GM13977 (cell line): ENCODE measurements around the gene YWHAH.

Source experiments
- DNase-seq: peaks from one replicate; pipeline ENCODE4 v3.0.0; 2012; ENCODE audit warnings: low spot score
- CTCF ChIP-seq: IDR thresholded peaks from 2 replicates; pipeline ENCODE4 v1.5.1; 2012; ENCODE audit warnings: mild to moderate bottlenecking, control low read depth; ENCODE audit not compliant: insufficient read depth; ENCODE audit errors: extremely low read depth, missing control alignments
- in situ Hi-C: fragments of 300-500 bp; cut with MboI; formaldehyde crosslinking; loops from one replicate; pipeline ENCODE4 v1.12.0; 2022; ENCODE audit warnings: low sequenced_read_pairs, low pct_unique_long_range_greater_than_20kb, mixed read lengths, inconsistent platforms; ENCODE audit not compliant: unreplicated experiment

The YWHAH gene

DNA sequence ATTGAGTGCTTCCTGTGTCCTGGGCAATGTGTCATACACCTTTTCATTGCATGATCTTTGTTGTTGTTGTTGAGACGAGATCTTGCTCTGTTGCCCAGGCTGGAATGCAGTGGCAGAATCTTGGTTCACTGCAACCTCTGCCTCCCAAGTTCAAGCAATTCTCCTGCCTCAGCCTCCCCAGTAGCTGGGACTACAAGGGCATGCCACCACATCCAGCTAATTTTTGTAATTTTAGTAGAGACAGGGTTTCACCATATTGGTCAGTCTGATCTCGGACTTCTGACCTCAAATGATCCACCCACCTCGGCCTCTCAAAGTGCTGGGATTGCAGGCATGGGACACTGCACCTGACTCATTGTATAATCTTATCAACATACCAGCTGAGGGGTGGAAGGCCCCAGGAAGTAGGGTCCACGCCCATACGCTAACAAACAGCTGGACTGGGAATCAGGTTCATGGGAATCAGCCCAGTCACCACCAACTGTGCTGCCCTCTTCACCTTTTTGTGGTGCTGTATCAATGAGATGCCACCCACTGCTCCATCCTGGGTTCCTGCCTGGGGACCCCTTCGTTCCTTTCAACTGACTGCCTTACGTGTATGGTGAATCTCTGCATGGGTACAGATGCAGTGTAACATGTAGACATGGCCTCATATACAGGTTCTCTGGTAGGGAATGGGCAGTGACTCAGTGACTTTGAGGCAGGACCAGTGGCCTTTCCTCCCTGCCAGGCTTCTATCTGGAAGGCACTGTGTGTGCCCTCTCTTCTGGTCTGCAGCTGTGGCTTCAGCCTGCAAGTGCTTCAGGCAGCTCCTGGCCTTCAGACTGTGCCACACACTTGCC is 32.5 kb upstream of the YWHAH start:
- no peak for TF ChIP-seq CTCF
- DNase-seq = no peak
- in situ Hi-C loops = no loop called here

GRCh38 chr22:31912407-31912743 is 32.0 kb upstream of the YWHAH start:
- in situ Hi-C loops = no loop called here
- no peak for TF ChIP-seq CTCF
- DNase-seq = no peak

GRCh38 chr22:31915586-31915985 is 28.7 kb upstream of the YWHAH start:
- no peak for TF ChIP-seq CTCF
- no peak for DNase-seq
- in situ Hi-C loops = no loop called here

DNA sequence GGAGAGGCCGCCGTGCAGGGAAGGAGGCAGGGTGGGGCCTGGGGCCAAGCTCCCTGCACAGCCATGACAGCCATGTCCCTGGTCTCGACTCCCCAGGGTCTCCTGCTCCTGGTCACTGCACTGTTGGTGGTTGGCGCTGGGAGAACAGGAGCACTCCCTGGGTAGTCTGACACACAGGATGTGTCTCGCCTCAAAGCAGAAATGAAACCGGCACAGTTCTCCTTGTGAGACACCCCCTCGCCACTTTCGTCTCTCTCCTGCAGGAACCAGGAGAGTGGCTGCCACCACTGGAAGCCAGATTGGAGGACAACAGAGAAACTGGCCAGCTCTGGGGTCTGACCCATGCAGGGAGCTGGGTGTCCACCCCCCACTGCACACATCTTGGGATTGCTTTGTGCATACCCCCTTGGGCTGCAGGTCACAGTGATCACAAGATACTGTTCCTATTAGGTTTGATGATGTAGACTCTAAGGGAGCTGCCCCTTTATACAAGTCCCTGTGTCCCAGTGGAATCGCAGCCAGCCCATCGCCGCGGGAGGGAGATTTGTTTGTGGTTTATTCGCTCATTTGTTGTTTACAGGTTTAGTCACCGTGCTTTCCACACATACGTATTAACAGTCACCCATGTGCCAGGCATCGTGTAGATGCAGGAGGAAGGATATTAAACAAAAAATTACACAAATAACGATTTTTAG is 27.0 kb upstream of the YWHAH start:
- in situ Hi-C loops = no loop called here
- TF ChIP-seq CTCF = no peak
- DNase-seq = peak; percentile 47

- in situ Hi-C loops = no loop called here
- DNase-seq = no peak
- TF ChIP-seq CTCF = no peak
These were observed 24.6 kb upstream of the YWHAH start for GRCh38 chr22:31919730-31920129.

DNA sequence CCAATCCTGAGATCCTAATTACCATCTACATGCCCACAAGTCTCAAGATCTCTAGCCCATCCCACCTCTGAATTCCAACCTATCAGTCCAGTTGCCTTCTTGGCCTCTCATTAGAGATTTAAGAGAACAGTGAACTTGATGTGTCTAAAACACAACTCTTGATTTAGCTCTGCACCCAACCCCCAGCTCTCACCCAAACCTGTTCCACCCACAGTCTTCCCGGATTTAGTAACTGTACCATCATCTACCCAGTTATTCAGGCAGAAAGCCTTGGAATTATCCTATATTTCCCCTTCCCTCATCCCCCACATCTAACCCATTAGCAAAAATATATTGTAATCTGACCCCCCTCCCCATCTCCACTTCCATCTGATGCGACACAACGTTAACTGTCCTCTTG is 24.0 kb upstream of the YWHAH start:
- in situ Hi-C loops = no loop called here
- DNase-seq = no peak
- TF ChIP-seq CTCF = no peak
